Prostate gland (tissue), 2 donors: ENCODE measurements around the gene MRPL1.

Experiments
- POLR2A ChIP-seq: fragments of 450-650 bp; IDR thresholded peaks from one replicate; pipeline ENCODE4 v1.6.1; 2016; ENCODE audit warnings: antibody characterized with exemption, mild to moderate bottlenecking
- POLR2AphosphoS5 ChIP-seq: sonication (generic); formaldehyde crosslinking; IDR thresholded peaks from one replicate; pipeline ENCODE4 v1.6.1; 2017; ENCODE audit warnings: antibody characterized with exemption
- TF ChIP-seq, protein P1 (sequence below), 4 experiments: fragments of 200-600 bp in 2 of 4; fragments of 450-650 bp in 2 of 4; sonication (generic) in 2 of 4; IDR thresholded peaks; 1 replicate in 3 of 4; 2 replicates in 1 of 4; pipeline ENCODE4 v1.5.1; 2016 to 2019; ENCODE audit warnings: antibody characterized with exemption in 4 of 4, mild to moderate bottlenecking in 2 of 4, moderate library complexity in 2 of 4

DNA sequence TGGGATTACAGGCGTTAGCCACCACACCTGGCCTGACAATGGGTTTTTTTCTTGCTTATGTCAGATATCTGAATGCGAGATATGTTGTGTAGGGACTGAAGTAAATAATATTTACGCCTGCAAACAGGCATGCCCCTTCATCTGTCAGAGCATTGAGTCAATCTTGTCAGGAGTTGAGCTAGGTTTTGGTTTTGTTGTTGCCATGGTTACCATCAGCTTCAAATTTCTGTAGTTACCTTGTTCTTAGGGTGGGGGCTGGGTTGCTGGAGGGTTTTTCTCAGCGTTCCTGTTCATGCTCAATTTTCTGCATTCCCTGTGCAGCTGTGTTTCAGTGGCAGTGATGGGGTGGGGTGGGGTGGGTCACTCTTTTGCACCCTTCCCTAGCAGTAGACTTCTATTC, 14.5 kb downstream of the MRPL1 start:
- TF ChIP-seq, protein P1, sequence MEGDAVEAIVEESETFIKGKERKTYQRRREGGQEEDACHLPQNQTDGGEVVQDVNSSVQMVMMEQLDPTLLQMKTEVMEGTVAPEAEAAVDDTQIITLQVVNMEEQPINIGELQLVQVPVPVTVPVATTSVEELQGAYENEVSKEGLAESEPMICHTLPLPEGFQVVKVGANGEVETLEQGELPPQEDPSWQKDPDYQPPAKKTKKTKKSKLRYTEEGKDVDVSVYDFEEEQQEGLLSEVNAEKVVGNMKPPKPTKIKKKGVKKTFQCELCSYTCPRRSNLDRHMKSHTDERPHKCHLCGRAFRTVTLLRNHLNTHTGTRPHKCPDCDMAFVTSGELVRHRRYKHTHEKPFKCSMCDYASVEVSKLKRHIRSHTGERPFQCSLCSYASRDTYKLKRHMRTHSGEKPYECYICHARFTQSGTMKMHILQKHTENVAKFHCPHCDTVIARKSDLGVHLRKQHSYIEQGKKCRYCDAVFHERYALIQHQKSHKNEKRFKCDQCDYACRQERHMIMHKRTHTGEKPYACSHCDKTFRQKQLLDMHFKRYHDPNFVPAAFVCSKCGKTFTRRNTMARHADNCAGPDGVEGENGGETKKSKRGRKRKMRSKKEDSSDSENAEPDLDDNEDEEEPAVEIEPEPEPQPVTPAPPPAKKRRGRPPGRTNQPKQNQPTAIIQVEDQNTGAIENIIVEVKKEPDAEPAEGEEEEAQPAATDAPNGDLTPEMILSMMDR (IDR thresholded peaks at IDR 0.05): no peak
- no peak for TF ChIP-seq POLR2A
- TF ChIP-seq POLR2AphosphoS5: no peak
